SK-N-SH treated with all-trans-retinoic acid at 6 μM for 48 hours (cell line): ENCODE data around the gene DLAT.

ENCODE experiments used
- BACH2 ChIP-seq: fragments of 250-450 bp; sonication (Bioruptor Pico); IDR thresholded peaks from 2 replicates; pipeline ENCODE4 v1.9.0; 2021; ENCODE audit warnings: mild to moderate bottlenecking, borderline replicate concordance
- ZFP30 ChIP-seq: fragments of 450-650 bp; formaldehyde crosslinking; IDR thresholded peaks from 2 replicates; pipeline ENCODE4 v1.5.0; 2022; ENCODE audit warnings: mild to moderate bottlenecking, moderate library complexity

DNA sequence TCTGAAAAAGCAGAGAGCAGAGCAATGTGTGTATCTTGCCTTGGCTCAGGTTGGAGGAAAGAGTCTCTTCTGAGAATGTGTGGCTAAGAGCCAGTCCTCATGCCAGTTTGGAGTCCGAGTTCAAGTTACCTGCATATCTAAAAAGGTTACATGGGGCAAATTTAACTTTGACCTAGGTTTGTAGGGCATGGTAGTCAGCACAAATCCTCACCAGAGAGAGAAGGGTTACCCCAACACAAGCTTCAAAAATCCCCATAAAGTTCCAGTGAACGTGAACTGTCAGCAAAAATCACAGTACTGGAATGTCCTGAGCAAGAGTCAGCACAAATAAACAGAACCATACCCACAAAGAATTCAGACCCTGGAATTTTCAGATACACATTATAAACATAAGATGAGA, 75.3 kb downstream of the DLAT start:
- TF ChIP-seq BACH2 (CRISPR knock-in tag): no peak
- TF ChIP-seq ZFP30: no peak
